Lung (tissue), 12 donors: ENCODE results near the gene QRSL1. TPM values are rescaled to one million over a fixed set of nuclear protein-coding genes. Genes with fewer than 3 reads are reported as not detected.

Experiments
- ATAC-seq: fragments of 200-7000 bp; cut with Tn5 transposase; one replicate; pipeline ENCODE4 v1.9.1; 2020; ENCODE audit warnings: moderate number of reproducible peaks; ENCODE audit not compliant: insufficient read depth, low FRiP score
- DNase-seq, 3 donors: peaks; one replicate each; pipeline ENCODE4 v3.0.0-alpha.2; 2013 to 2017
- H3K27ac ChIP-seq, 2 donors: one replicate each; pipeline ENCODE4 v1.5.1; 2013; ENCODE audit warnings: mild to moderate bottlenecking in 2 of 2, moderate library complexity in 2 of 2, control low read depth in 1 of 2, inconsistent platforms in 1 of 2, low read depth in 1 of 2, low read length in 1 of 2
- H3K27me3 ChIP-seq, 3 donors: one replicate each; pipeline ENCODE4 v1.5.1; 2013; ENCODE audit warnings: low read length in 2 of 3; ENCODE audit not compliant: control insufficient read depth in 3 of 3, insufficient read depth in 3 of 3
- H3K36me3 ChIP-seq, 4 donors: one replicate each; pipeline ENCODE4 v1.5.1; 2013; ENCODE audit warnings: low read length in 4 of 4, mild to moderate bottlenecking in 1 of 4, moderate library complexity in 1 of 4; ENCODE audit not compliant: control insufficient read depth in 4 of 4, insufficient read depth in 4 of 4
- H3K4me1 ChIP-seq, 5 donors: one replicate each; pipeline ENCODE4 v1.5.1; 2013; ENCODE audit warnings: low read length in 5 of 5, mild to moderate bottlenecking in 2 of 5, moderate library complexity in 1 of 5; ENCODE audit not compliant: control insufficient read depth in 5 of 5, insufficient read depth in 5 of 5
- H3K4me3 ChIP-seq: one replicate; pipeline ENCODE4 v1.5.1; 2013; ENCODE audit warnings: mild to moderate bottlenecking, control low read depth, moderate library complexity
- H3K9ac ChIP-seq, 2 donors: one replicate each; pipeline ENCODE4 v1.5.1; 2013; ENCODE audit warnings: low read length in 2 of 2, control low read depth in 1 of 2; ENCODE audit not compliant: insufficient read depth in 1 of 2
- H3K9me3 ChIP-seq, 4 donors: one replicate each; pipeline ENCODE4 v1.5.1; 2013; ENCODE audit warnings: low read length in 3 of 4, mild to moderate bottlenecking in 1 of 4, moderate library complexity in 1 of 4; ENCODE audit not compliant: control insufficient read depth in 4 of 4, insufficient read depth in 3 of 4
- CTCF ChIP-seq: IDR thresholded peaks from 2 replicates; pipeline ENCODE4 v1.5.1; 2012; ENCODE audit warnings: mild to moderate bottlenecking; ENCODE audit errors: control extremely low read depth, extremely low read depth
- WGBS, 2 donors: extraction: QIAGEN DNeasy Blood & Tissue Kit; methylation state at CpG; one replicate each; pipeline ENCODE4 v1.1.7; 2013; 5-methylcytosine and 5-hydroxymethylcytosine counted together
- polyA plus RNA-seq, 2 donors: library from polyadenylated mRNA; stranded (reverse); fragments of 200-250 nt; gene quantifications; one replicate each; pipeline ENCODE4 v1.2.1, GENCODE V29; 2013
- total RNA-seq, 2 donors: library from RNA; depleted of rRNA in 1 of 2; stranded (reverse); fragments of >200 nt in 1 of 2; gene quantifications; one replicate each; pipeline ENCODE4 v1.2.1, GENCODE V29; 2014 to 2021
- donor health status: control.
- donor health status: control.
- donor health status: Bipolar disorder and iron deficiency.
- donor health status: healthy.
- donor health status: DM: yes; HTN: yes; CAD: no.

QRSL1 gene
- total and polyA plus RNA-seq, 4 donors: 5.3 to 14.6 (median 7.1) TPM

GRCh38 chr6:106608080-106608668 is 21.2 kb upstream of the QRSL1 start:
- H3K9me3 ChIP-seq: no peaks in the 10 kb centered on the region
- no peak overlapping the region for H3K27ac ChIP-seq
- H3K4me3 ChIP-seq: no peak overlapping the region
- no peaks in the 10 kb centered on the region for H3K27me3 ChIP-seq
- H3K9ac ChIP-seq: no peak overlapping the region
- DNase-seq (peak in 2 of 3 donors; percentile 14 to 42), ATAC-seq (peak; percentile 58)
- WGBS, 2 donors: 3 to 14% methylated on average over 2 of the region's 2 CpGs
- no peak for TF ChIP-seq CTCF
- H3K4me1 ChIP-seq: no peaks in the 10 kb centered on the region
- H3K36me3 ChIP-seq: peaks cover 0 to 2% (median 0%) of the 10 kb centered on the region in 4 donors

GRCh38 chr6:106609699-106610098 is 19.7 kb upstream of the QRSL1 start:
- Histone ChIP-seq H3K9ac (no peak overlapping the region), H3K4me3 (no peak overlapping the region), H3K27me3 (no peaks in the 10 kb centered on the region), H3K9me3 (no peaks in the 10 kb centered on the region), H3K36me3 (peaks cover 0 to 2% (median 0%) of the 10 kb centered on the region in 4 donors), H3K27ac (no peak overlapping the region), H3K4me1 (no peaks in the 10 kb centered on the region)
- ATAC-seq (no peak), DNase-seq (peak; percentile 12 to 38 (median 21))
- 81 to 84% methylated on average over 6 of the region's 6 CpGs for WGBS, 2 donors
- no peak for TF ChIP-seq CTCF

GRCh38 chr6:106611030-106611429 is 18.3 kb upstream of the QRSL1 start:
- H3K27ac ChIP-seq: no peak overlapping the region
- no peak overlapping the region for H3K4me3 ChIP-seq
- H3K4me1 ChIP-seq: no peaks in the 10 kb centered on the region
- WGBS, 2 donors: 97 to 100% methylated on average over 2 of the region's 2 CpGs
- peaks cover 0 to 2% (median 0%) of the 10 kb centered on the region in 4 donors for H3K36me3 ChIP-seq
- H3K9ac ChIP-seq: no peak overlapping the region
- no peaks in the 10 kb centered on the region for H3K9me3 ChIP-seq
- ATAC-seq (no peak), DNase-seq (no peak)
- H3K27me3 ChIP-seq: no peaks in the 10 kb centered on the region
- TF ChIP-seq CTCF: no peak
